ENCODE measurements around the gene PLXNC1. TPM values are rescaled to one million over a fixed set of nuclear protein-coding genes. Genes with fewer than 3 reads are reported as not detected.
"Not testable (repeated sequence)": the region's sequence is repeated elsewhere in the genome, so short reads cannot be mapped to it uniquely, and the experiment has no call there.

PLXNC1 gene
- total RNA-seq, 1 donor from 2014 or later, result 8.3 TPM

DNA sequence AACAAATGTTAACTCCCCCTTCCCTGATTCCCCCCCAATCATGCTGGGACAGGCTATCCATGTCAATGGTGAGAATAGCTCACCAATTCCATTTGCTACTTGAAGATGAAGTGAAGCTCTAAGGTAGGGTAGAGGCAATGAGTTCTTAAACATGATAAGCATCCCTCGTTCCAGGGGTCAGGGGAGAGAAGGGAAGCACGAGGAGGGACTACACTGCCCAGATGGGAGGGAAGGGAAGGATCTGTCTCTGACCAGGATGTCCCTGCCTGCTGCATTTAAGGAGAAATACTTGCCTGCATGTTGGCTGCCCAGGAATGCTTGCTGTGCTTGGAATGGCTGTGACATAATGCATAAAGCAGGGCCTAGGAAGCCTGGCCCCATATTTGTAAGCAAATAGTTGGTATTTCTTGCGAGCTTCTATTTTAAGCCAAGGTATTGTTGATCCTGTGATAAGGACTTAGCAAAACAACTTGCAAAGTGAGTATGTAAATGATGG is 156.2 kb downstream of the PLXNC1 start:
- Mint-ChIP-seq H3K9me3 (no peaks in the 10 kb centered on the region), H3K36me3 (peaks cover 19% of the 10 kb centered on the region), H3K27me3 (no peaks in the 10 kb centered on the region), H3K4me1 (ENCODE audit: unreplicated experiment) (no peaks in the 10 kb centered on the region), H3K4me3 (no peak overlapping the region), H3K27ac (no peak overlapping the region)
- no peak for DNase-seq (ENCODE audit: extremely low spot score, unreplicated experiment)
- TF ChIP-seq, protein P1, sequence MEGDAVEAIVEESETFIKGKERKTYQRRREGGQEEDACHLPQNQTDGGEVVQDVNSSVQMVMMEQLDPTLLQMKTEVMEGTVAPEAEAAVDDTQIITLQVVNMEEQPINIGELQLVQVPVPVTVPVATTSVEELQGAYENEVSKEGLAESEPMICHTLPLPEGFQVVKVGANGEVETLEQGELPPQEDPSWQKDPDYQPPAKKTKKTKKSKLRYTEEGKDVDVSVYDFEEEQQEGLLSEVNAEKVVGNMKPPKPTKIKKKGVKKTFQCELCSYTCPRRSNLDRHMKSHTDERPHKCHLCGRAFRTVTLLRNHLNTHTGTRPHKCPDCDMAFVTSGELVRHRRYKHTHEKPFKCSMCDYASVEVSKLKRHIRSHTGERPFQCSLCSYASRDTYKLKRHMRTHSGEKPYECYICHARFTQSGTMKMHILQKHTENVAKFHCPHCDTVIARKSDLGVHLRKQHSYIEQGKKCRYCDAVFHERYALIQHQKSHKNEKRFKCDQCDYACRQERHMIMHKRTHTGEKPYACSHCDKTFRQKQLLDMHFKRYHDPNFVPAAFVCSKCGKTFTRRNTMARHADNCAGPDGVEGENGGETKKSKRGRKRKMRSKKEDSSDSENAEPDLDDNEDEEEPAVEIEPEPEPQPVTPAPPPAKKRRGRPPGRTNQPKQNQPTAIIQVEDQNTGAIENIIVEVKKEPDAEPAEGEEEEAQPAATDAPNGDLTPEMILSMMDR (conservative IDR thresholded peaks at IDR 0.05), result no peak

DNA sequence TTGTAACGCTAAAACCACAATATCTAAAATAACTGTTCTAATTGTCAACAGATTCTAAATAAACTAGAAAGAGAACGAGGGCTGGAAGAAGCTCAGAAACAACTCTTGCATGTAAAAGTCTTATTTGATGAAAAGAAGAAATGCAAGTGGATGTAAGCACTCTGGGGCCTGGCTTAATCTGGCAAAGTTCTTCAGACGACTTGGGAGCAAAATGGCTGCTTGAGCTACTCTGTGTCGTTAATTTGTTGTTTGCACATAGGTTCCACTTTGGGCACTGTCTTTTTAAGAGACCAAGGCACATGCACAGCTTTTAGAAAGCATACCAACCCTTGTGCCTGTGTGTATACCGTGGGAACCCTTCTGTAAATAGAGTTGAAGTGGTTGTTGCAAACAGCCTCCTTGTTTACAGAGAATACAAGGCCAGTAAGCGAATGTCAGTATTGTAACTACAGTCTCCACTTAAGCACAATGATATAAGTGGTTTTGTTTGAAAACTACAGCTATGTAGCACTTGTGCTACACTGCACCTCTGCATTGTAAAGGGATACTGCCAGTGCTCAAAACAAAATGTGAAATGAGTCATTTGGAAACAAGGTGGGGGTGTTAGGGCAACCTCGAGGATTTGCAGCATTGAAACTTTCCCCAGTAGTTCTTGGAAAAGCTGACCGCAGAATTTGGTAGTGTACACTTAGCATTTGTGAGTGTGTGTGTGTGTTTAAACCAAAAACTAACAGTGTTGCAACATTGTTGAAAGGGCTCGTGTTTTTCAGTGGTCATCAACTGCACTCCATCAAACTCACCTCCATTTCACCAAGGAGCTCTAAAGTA is 157.0 kb downstream of the PLXNC1 start:
- no peaks in the 10 kb centered on the region for H3K27me3 Mint-ChIP-seq
- H3K27ac Mint-ChIP-seq, result no peak overlapping the region
- no peak for DNase-seq (ENCODE audit: extremely low spot score, unreplicated experiment)
- H3K9me3 Mint-ChIP-seq, result no peaks in the 10 kb centered on the region
- H3K4me1 Mint-ChIP-seq (ENCODE audit: unreplicated experiment), result no peaks in the 10 kb centered on the region
- no peak overlapping the region for H3K4me3 Mint-ChIP-seq
- peaks cover 15% of the 10 kb centered on the region for H3K36me3 Mint-ChIP-seq
- TF ChIP-seq, protein P1 (conservative IDR thresholded peaks at IDR 0.05), result no peak

DNA sequence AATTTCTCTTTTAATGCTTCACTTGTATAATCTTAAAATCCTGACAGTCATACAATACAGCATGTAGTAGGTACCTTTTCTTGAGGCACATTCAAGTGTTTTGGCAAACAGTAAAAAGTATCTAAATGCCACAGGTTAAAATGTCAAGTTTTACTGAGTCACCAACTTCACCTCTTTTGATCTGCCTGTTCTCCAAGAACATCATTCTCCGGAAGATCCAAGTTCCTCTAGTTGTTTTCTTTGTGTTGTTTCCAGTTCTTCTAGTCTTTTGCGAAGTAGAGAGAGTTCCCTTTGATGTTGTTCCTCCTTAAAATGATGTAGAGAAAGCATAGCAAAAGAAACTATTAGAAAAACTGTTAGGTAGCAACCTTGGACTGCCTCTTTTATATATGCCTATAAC is 160.2 kb downstream of the PLXNC1 start:
- Mint-ChIP-seq H3K36me3 (peaks cover 18% of the 10 kb centered on the region), H3K4me3 (no peak overlapping the region), H3K4me1 (ENCODE audit: unreplicated experiment) (no peaks in the 10 kb centered on the region), H3K27me3 (no peaks in the 10 kb centered on the region), H3K27ac (no peak overlapping the region), H3K9me3 (no peaks in the 10 kb centered on the region)
- no peak for DNase-seq (ENCODE audit: extremely low spot score, unreplicated experiment)
- TF ChIP-seq, protein P1 (conservative IDR thresholded peaks at IDR 0.05), result no peak

DNA sequence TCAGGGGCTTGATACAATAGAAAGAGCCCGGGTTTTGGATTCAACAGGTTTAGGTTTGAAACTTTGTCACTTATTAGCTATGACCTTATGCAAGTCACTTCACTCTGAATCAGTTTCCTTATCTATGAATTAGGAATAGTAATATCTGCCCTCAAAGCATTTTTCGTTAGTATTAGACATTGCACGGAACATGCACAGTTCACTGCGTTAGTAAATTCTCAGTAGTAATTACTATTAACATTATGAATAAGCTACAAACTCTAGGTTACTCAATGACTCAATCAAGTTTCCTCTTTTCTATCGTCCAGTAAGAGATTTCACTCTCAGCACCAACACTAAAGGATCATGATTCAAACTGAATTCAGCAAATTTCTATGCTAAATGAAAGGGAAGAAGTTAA is 161.0 kb downstream of the PLXNC1 start:
- TF ChIP-seq, protein P1 (conservative IDR thresholded peaks at IDR 0.05), result no peak
- H3K36me3 Mint-ChIP-seq, result peaks cover 18% of the 10 kb centered on the region
- H3K4me3 Mint-ChIP-seq, result no peak overlapping the region
- no peaks in the 10 kb centered on the region for H3K4me1 Mint-ChIP-seq (ENCODE audit: unreplicated experiment)
- H3K27ac Mint-ChIP-seq, result no peak overlapping the region
- no peak for DNase-seq (ENCODE audit: extremely low spot score, unreplicated experiment)
- H3K27me3 Mint-ChIP-seq, result no peaks in the 10 kb centered on the region
- no peaks in the 10 kb centered on the region for H3K9me3 Mint-ChIP-seq

DNA sequence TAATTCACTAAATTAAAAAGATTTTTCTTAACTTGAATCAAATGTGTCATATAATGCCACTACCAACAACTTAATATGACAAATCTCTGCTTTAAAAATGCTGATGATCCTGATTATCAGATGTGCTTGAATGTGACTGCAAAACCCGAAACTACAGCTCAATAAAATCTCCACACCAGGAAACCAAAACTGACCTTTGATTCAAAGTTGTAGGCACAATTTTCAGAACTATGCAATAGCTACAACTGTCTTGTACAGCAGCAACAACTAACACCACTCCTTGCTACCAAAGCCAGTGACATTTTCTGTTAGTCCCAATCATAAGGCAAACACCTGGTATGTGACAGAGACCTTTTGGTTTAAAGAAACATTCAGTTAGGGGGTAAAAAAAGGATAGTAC is 164.0 kb downstream of the PLXNC1 start:
- Mint-ChIP-seq H3K4me3 (no peak overlapping the region), H3K9me3 (peaks cover 3% of the 10 kb centered on the region), H3K36me3 (peaks cover 21% of the 10 kb centered on the region), H3K27me3 (no peaks in the 10 kb centered on the region), H3K27ac (no peak overlapping the region), H3K4me1 (ENCODE audit: unreplicated experiment) (no peaks in the 10 kb centered on the region)
- TF ChIP-seq, protein P1 (conservative IDR thresholded peaks at IDR 0.05), result no peak
- no peak for DNase-seq (ENCODE audit: extremely low spot score, unreplicated experiment)

DNA sequence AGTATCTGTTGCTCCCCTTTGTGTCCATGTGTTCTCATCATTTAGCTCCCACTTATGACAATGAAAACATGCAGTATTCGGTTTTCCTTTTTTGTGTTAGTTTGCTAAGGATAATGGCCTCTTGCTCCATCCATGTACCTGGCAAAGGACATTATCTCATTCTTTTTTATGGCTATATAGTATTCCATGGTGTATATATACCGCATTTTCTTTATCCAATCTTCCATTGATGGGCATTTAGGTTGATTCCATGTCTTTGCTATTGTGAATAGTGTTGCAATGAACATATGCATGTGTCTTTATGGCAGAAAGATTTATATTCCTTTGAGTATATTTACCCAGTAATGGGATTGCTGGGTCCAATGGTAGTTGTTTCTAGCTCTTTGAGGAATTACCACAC is 168.2 kb downstream of the PLXNC1 start:
- H3K36me3 Mint-ChIP-seq, result peaks cover 36% of the 10 kb centered on the region
- H3K27ac Mint-ChIP-seq; DNase-seq (ENCODE audit: extremely low spot score, unreplicated experiment); H3K4me1 Mint-ChIP-seq (ENCODE audit: unreplicated experiment); H3K4me3 Mint-ChIP-seq; H3K27me3 Mint-ChIP-seq: not testable (repeated sequence)
- peaks cover 34% of the 10 kb centered on the region for H3K9me3 Mint-ChIP-seq
